Breast epithelium (tissue), 4 donors: ENCODE results near the gene MIEF1. TPM values are rescaled to one million over a fixed set of nuclear protein-coding genes. Genes with fewer than 3 reads are reported as not detected.
A peak's percentile ranks its signal among the peaks of the same experiment; 100 is the strongest.

Experiments used
- DNase-seq, 2 donors: peaks; one replicate each; pipeline ENCODE4 v3.0.0-alpha.2; 2019; ENCODE audit warnings: low spot score in 2 of 2
- H3K27ac ChIP-seq, 2 donors: fragments of 200-600 bp; sonication (generic) in 1 of 2; one replicate each; pipeline ENCODE4 v1.5.1; 2016 to 2019; ENCODE audit warnings: mild to moderate bottlenecking in 1 of 2
- H3K27me3 ChIP-seq, 2 donors: fragments of 200-600 bp; sonication (generic) in 1 of 2; one replicate each; pipeline versions ENCODE4 v1.5.1 to v1.6.0; 2017 to 2019; ENCODE audit warnings: control low read depth in 1 of 2, mild to moderate bottlenecking in 1 of 2
- H3K36me3 ChIP-seq: fragments of 200-600 bp; one replicate; pipeline ENCODE4 v1.5.1; 2019
- H3K4me1 ChIP-seq, 2 donors: fragments of 200-600 bp; sonication (generic); one replicate each; pipeline ENCODE4 v1.5.1; 2016 to 2019; ENCODE audit warnings: control low read depth in 1 of 2
- H3K4me3 ChIP-seq, 3 donors: fragments of 200-600 bp; sonication (generic); 1 replicate in 2 of 3; 2 replicates in 1 of 3; pipeline ENCODE4 v1.5.1; 2016 to 2019; ENCODE audit warnings: mild to moderate bottlenecking in 3 of 3, moderate library complexity in 2 of 3
- H3K9me3 ChIP-seq, 2 donors: fragments of 200-600 bp; sonication (generic) in 1 of 2; one replicate each; pipeline ENCODE4 v1.5.1; 2016 to 2019; ENCODE audit warnings: control low read depth in 1 of 2
- CTCF ChIP-seq, 3 donors: fragments of 450-650 bp; IDR thresholded peaks; one replicate each; pipeline ENCODE4 v1.5.1; 2016 to 2017; ENCODE audit warnings: antibody characterized with exemption in 3 of 3, mild to moderate bottlenecking in 3 of 3, moderate library complexity in 3 of 3
- POLR2A ChIP-seq: fragments of 450-650 bp; IDR thresholded peaks from one replicate; pipeline ENCODE4 v1.6.1; 2016; ENCODE audit warnings: antibody characterized with exemption, mild to moderate bottlenecking, moderate library complexity
- POLR2AphosphoS5 ChIP-seq, 3 donors: sonication (generic); formaldehyde crosslinking; IDR thresholded peaks; one replicate each; pipeline ENCODE4 v1.6.1; 2017; ENCODE audit warnings: antibody characterized with exemption in 3 of 3
- intact Hi-C: fragments of 100-400 bp; cut with DNase I; formaldehyde crosslinking; loops from one replicate; pipeline ENCODE4 v1.15.1; 2023; ENCODE audit warnings: low total_unique reads
- total RNA-seq, 3 donors: library from RNA; depleted of rRNA; stranded (reverse); fragments of >200 nt; gene quantifications; one replicate each; pipeline ENCODE4 v1.1.0, GENCODE V29; 2016

Gene MIEF1
- total RNA-seq, 3 donors from 2014 or later, result 19.7 to 24.3 (median 22.9) TPM

DNA sequence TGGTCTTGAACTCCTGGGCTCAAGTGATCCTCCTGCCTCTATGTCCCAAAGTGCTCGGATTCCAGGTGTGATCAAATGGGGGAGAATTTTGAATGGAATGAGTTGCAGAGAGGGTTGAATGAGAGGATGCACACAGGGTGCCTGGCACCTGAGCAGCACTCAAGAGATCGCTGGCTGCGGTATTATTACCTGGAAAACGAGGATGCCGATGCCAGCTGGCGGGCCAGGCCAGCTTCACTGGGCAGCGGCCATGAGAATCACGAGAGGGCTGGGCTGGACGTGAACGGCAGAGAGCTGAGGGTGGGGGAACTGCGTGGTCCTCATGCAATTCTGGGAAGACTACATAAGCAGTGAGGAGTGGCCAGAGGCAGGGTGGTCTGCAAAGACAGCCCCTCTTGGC lies 42.4 kb upstream of the MIEF1 start:
- Histone ChIP-seq H3K9me3 (no peaks in the 10 kb centered on the region), H3K36me3 (no peaks in the 10 kb centered on the region), H3K4me3 (no peak overlapping the region), H3K27ac (no peak overlapping the region), H3K4me1 (peaks cover 0 to 7% of the 10 kb centered on the region in 2 donors), H3K27me3 (peaks cover 4 to 6% of the 10 kb centered on the region in 2 donors)
- DNase-seq, result no peak
- intact Hi-C loops, result loop anchor here (5.0 kb wide), 1 partner anchor 1548 kb away; no protein-coding TSS in a partner anchor
- no peak for TF ChIP-seq CTCF (IDR thresholded peaks at IDR 0.05)
- no peak for TF ChIP-seq POLR2A
- no peak for TF ChIP-seq POLR2AphosphoS5 (IDR thresholded peaks at IDR 0.05)

DNA sequence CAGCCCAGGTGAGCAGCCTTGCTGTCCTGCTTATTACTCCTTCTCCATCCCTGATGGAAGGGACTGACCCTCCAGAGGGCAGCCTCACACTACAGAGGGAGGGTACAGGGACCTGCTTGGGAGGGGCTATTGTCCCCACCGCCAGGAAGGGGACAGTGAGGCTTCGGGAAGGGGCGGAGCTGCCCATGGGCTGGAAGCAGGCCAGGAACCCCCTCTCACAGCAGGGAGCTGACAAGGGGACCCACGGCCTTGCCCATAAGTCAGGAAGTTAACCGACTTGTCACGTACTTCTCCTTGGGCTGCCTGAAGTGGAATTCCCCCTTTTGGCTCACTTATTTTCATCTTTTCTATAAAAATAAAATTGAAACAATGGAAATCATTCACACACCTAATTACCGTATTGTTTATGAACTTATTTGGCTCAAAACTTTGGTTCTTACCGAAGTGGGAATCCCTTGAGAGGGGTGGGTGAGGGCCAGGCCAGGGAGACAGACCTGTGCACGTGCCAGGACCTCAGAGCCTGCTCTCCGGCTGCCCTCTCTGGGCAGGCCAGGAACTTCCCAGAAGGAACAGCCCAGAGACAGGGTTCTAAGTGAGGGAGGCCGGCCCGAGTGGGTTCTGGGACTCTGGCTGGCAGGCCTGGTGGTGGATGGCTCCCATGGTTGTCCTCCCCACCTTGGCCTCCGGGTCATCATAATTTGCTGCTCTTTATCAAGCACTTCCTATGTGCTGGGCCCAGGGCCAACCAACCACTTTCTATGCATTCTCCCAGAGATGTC lies 39.5 kb upstream of the MIEF1 start:
- Histone ChIP-seq H3K36me3 (no peaks in the 10 kb centered on the region), H3K4me1 (peaks cover 0 to 3% of the 10 kb centered on the region in 2 donors), H3K4me3 (no peak overlapping the region), H3K27me3 (peaks cover 4 to 5% of the 10 kb centered on the region in 2 donors), H3K27ac (peak overlapping the region; percentile 67 to 84), H3K9me3 (no peaks in the 10 kb centered on the region)
- DNase-seq, result no peak
- TF ChIP-seq CTCF (IDR thresholded peaks at IDR 0.05) (no peak), POLR2A (no peak), POLR2AphosphoS5 (IDR thresholded peaks at IDR 0.05) (no peak)
- intact Hi-C loops, result loop anchor here (5.0 kb wide), 1 partner anchor 1545 kb away; no protein-coding TSS in a partner anchor

GRCh38 chr22:39463277-39463676 lies 38.8 kb upstream of the MIEF1 start:
- Histone ChIP-seq H3K4me1 (no peaks in the 10 kb centered on the region), H3K4me3 (no peak overlapping the region), H3K27ac (peak overlapping the region; percentile 67 to 84), H3K36me3 (no peaks in the 10 kb centered on the region), H3K9me3 (no peaks in the 10 kb centered on the region), H3K27me3 (peaks cover 0 to 2% of the 10 kb centered on the region in 2 donors)
- intact Hi-C loops, result loop anchor here (5.0 kb wide), 1 partner anchor 1544 kb away; no protein-coding TSS in a partner anchor
- no peak for TF ChIP-seq POLR2A
- no peak for TF ChIP-seq CTCF (IDR thresholded peaks at IDR 0.05)
- TF ChIP-seq POLR2AphosphoS5 (IDR thresholded peaks at IDR 0.05), result no peak
- DNase-seq, result no peak

- H3K4me3 ChIP-seq, result no peak overlapping the region
- peak in 1 of 3 donors; percentile 40 for TF ChIP-seq POLR2AphosphoS5 (IDR thresholded peaks at IDR 0.05)
- no peak for TF ChIP-seq POLR2A
- intact Hi-C loops, result loop anchor here (5.0 kb wide), 1 partner anchor 1543 kb away; no protein-coding TSS in a partner anchor
Observed at GRCh38 chr22:39463931-39464390, 38.1 kb upstream of the MIEF1 start.

GRCh38 chr22:39466228-39467006 lies 35.7 kb upstream of the MIEF1 start:
- DNase-seq, result no peak
- H3K9me3 ChIP-seq, result no peaks in the 10 kb centered on the region
- H3K4me3 ChIP-seq, result no peak overlapping the region
- H3K27ac ChIP-seq, result peak overlapping the region; percentile 29 to 84
- intact Hi-C loops, result no loop called here
- no peaks in the 10 kb centered on the region for H3K4me1 ChIP-seq
- H3K27me3 ChIP-seq, result no peaks in the 10 kb centered on the region
- H3K36me3 ChIP-seq, result no peaks in the 10 kb centered on the region
- no peak for TF ChIP-seq CTCF (IDR thresholded peaks at IDR 0.05)
- TF ChIP-seq POLR2A, result no peak
- no peak for TF ChIP-seq POLR2AphosphoS5 (IDR thresholded peaks at IDR 0.05)

More at GRCh38 chr22:39463931-39464390, 38.1 kb upstream of the MIEF1 start:
- Histone ChIP-seq H3K36me3 (no peaks in the 10 kb centered on the region), H3K27ac (peak overlapping the region; percentile 67 to 84), H3K9me3 (no peaks in the 10 kb centered on the region), H3K4me1 (no peaks in the 10 kb centered on the region), H3K27me3 (no peaks in the 10 kb centered on the region)
- DNase-seq, result peak in 1 of 2 donors; percentile 78
